Neural cell (in vitro differentiated cells): ENCODE data around the gene CASKIN2. TPM values are rescaled to one million over a fixed set of nuclear protein-coding genes. Genes with fewer than 3 reads are reported as not detected.

ENCODE experiments used
- H2AFZ ChIP-seq: fragments of 200-600, 300-800 bp; sonication (generic), shearing (Covaris generic); 2 replicates; pipeline ENCODE4 v1.6.0; 2014; ENCODE audit warnings: low read depth, mild to moderate bottlenecking, antibody characterized with exemption, low read length, moderate library complexity
- H3F3A ChIP-seq: fragments of 200-600 bp; shearing (Covaris generic); 2 replicates; pipeline ENCODE4 v1.6.1; 2016; ENCODE audit warnings: mild to moderate bottlenecking, moderate library complexity, mixed read lengths, antibody characterized with exemption, low read length; ENCODE audit not compliant: insufficient read depth, poor library complexity, severe bottlenecking
- H3K27ac ChIP-seq: fragments of 200-600, 300-800 bp; sonication (generic), shearing (Covaris generic); 2 replicates; pipeline ENCODE4 v1.5.1; 2014; ENCODE audit warnings: mild to moderate bottlenecking, low read length, moderate library complexity
- H3K27me3 ChIP-seq: fragments of 300-800, 200-600 bp; sonication (generic), shearing (Covaris generic); 2 replicates; pipeline ENCODE4 v1.6.0; 2014; ENCODE audit warnings: mild to moderate bottlenecking, low read depth, low read length, moderate library complexity; ENCODE audit not compliant: insufficient read depth
- H3K36me3 ChIP-seq: fragments of 300-800, 200-600 bp; sonication (generic), shearing (Covaris generic); 2 replicates; pipeline ENCODE4 v1.5.1; 2014; ENCODE audit warnings: mild to moderate bottlenecking, antibody characterized with exemption, low read length, moderate library complexity; ENCODE audit not compliant: insufficient read depth
- H3K4me2 ChIP-seq: fragments of 300-800, 200-600 bp; sonication (generic), shearing (Covaris generic); 2 replicates; pipeline ENCODE4 v1.6.0; 2014; ENCODE audit warnings: mild to moderate bottlenecking, low read length
- H3K4me3 ChIP-seq: fragments of 300-800, 200-600 bp; sonication (generic), shearing (Covaris generic); 2 replicates; pipeline ENCODE4 v1.5.1; 2014; ENCODE audit warnings: mild to moderate bottlenecking, low read length, moderate library complexity
- H3K79me2 ChIP-seq: fragments of 200-600 bp; shearing (Covaris generic); replicated peaks from 2 replicates; pipeline ENCODE4 v1.6.0; 2014; ENCODE audit warnings: mild to moderate bottlenecking, low read length, moderate library complexity; ENCODE audit not compliant: insufficient read depth
- H3K9ac ChIP-seq: fragments of 300-800, 200-600 bp; sonication (generic), shearing (Covaris generic); 2 replicates; pipeline ENCODE4 v1.6.1; 2016; ENCODE audit warnings: mild to moderate bottlenecking, low read length, mixed read lengths
- H3K9me2 ChIP-seq: fragments of 200-600 bp; shearing (Covaris generic); 2 replicates; pipeline ENCODE4 v1.6.1; 2016; ENCODE audit warnings: mild to moderate bottlenecking, low read length, mixed read lengths; ENCODE audit not compliant: insufficient read depth
- H3K9me3 ChIP-seq: fragments of 200-600, 300-800 bp; sonication (generic), shearing (Covaris generic); 2 replicates; pipeline ENCODE4 v1.6.1; 2016; ENCODE audit warnings: mild to moderate bottlenecking, mixed run types, low read length, moderate library complexity, mixed read lengths
- H4K20me1 ChIP-seq: fragments of 200-600 bp; shearing (Covaris generic); 2 replicates; pipeline ENCODE4 v1.6.1; 2016; ENCODE audit warnings: mild to moderate bottlenecking, mixed run types; ENCODE audit not compliant: insufficient read depth
- CTCF ChIP-seq: fragments of 450-650 bp; IDR thresholded peaks from 2 replicates; pipeline ENCODE4 v1.5.1; 2014; ENCODE audit warnings: antibody characterized with exemption, mild to moderate bottlenecking, moderate library complexity; ENCODE audit not compliant: poor library complexity, severe bottlenecking
- EP300 ChIP-seq: fragments of 450-650 bp; conservative IDR thresholded peaks from 2 replicates; pipeline ENCODE4 v1.6.1; 2014; ENCODE audit warnings: antibody characterized with exemption, mild to moderate bottlenecking, moderate library complexity; ENCODE audit not compliant: poor library complexity, severe bottlenecking
- EZH2 ChIP-seq: fragments of 200-600, 300-800 bp; shearing (Covaris generic), sonication (generic); IDR thresholded peaks from 2 replicates; pipeline ENCODE4 v1.6.1; 2014; ENCODE audit warnings: antibody characterized with exemption, low read length, borderline replicate concordance, mild to moderate bottlenecking; ENCODE audit not compliant: insufficient read depth, poor library complexity, severe bottlenecking
- MXI1 ChIP-seq: fragments of 450-650 bp; conservative IDR thresholded peaks from 2 replicates; pipeline ENCODE4 v1.6.1; 2014; ENCODE audit warnings: antibody characterized with exemption, mild to moderate bottlenecking; ENCODE audit not compliant: poor library complexity, severe bottlenecking
- POLR2AphosphoS5 ChIP-seq: IDR thresholded peaks from 2 replicates; pipeline ENCODE4 v1.6.1; 2012
- RAD21 ChIP-seq: fragments of 450-650 bp; conservative IDR thresholded peaks from 2 replicates; pipeline ENCODE4 v1.6.1; 2014; ENCODE audit warnings: antibody characterized with exemption, mild to moderate bottlenecking, moderate library complexity
- REST ChIP-seq: IDR thresholded peaks from 2 replicates; pipeline ENCODE4 v1.6.1; 2012; ENCODE audit warnings: borderline replicate concordance
- SMC3 ChIP-seq: fragments of 450-650 bp; conservative IDR thresholded peaks from 2 replicates; pipeline ENCODE4 v1.6.1; 2014; ENCODE audit warnings: antibody characterized with exemption, mild to moderate bottlenecking, moderate library complexity; ENCODE audit not compliant: poor library complexity
- TAF1 ChIP-seq: IDR thresholded peaks from 2 replicates; pipeline ENCODE4 v1.6.1; 2012; ENCODE audit warnings: low read depth
- polyA plus RNA-seq: library from polyadenylated mRNA; depleted of rRNA; stranded (reverse); fragments of >200 nt; gene quantifications from 2 replicates; pipeline ENCODE4 v1.2.3, GENCODE V29; 2014

Gene CASKIN2
- polyA plus RNA-seq, 1 donor from 2014 or later: 2.8 TPM

- Histone ChIP-seq H3K36me3 (no peaks in the 10 kb centered on the region), H3K9me3 (no peaks in the 10 kb centered on the region), H3K4me2 (no peak overlapping the region), H3K27ac (no peak overlapping the region), H2AFZ (no peak overlapping the region), H3K9ac (no peak overlapping the region), H3F3A (no peaks in the 10 kb centered on the region), H3K27me3 (no peaks in the 10 kb centered on the region), H4K20me1 (no peaks in the 10 kb centered on the region), H3K9me2 (no peaks in the 10 kb centered on the region), H3K4me3 (no peak overlapping the region), H3K79me2 (no peaks in the 10 kb centered on the region)
- TF ChIP-seq TAF1 (no peak), SMC3 (no peak), EZH2 (no peak), RAD21 (no peak), CTCF (no peak), EP300 (no peak), MXI1 (no peak), POLR2AphosphoS5 (no peak), REST (no peak)
Observed at GRCh38 chr17:75487351-75488070, 27.8 kb downstream of the CASKIN2 start.

- Histone ChIP-seq H3K9ac (no peak overlapping the region), H3K36me3 (no peaks in the 10 kb centered on the region)
Observed at GRCh38 chr17:75486951-75487350, 28.4 kb downstream of the CASKIN2 start.

More at GRCh38 chr17:75486951-75487350, 28.4 kb downstream of the CASKIN2 start:
- TF ChIP-seq MXI1 (no peak), CTCF (no peak), RAD21 (no peak), EZH2 (no peak), SMC3 (no peak), REST (no peak), EP300 (no peak), POLR2AphosphoS5 (no peak), TAF1 (no peak)
- Histone ChIP-seq H3K9me3 (no peaks in the 10 kb centered on the region), H3K9me2 (no peaks in the 10 kb centered on the region), H3K4me3 (no peak overlapping the region), H4K20me1 (no peaks in the 10 kb centered on the region), H3K4me2 (no peak overlapping the region), H3F3A (no peaks in the 10 kb centered on the region), H3K27me3 (no peaks in the 10 kb centered on the region), H3K27ac (no peak overlapping the region), H2AFZ (no peak overlapping the region), H3K79me2 (no peaks in the 10 kb centered on the region)
